Vagina (tissue), 2 donors: ENCODE measurements around the gene APOBEC3G.

Experiments
- CTCF ChIP-seq, 3 experiments: fragments of 450-650 bp in 2 of 3; fragments of 200-600 bp in 1 of 3; sonication (generic) in 1 of 3; IDR thresholded peaks; one replicate each; pipeline ENCODE4 v1.5.1; 2017 to 2019; ENCODE audit warnings: antibody characterized with exemption in 3 of 3, mild to moderate bottlenecking in 2 of 3, moderate library complexity in 2 of 3
- POLR2A ChIP-seq, 2 donors: fragments of 450-650 bp; IDR thresholded peaks; one replicate each; pipeline ENCODE4 v1.6.1; 2017; ENCODE audit warnings: antibody characterized with exemption in 2 of 2, mild to moderate bottlenecking in 2 of 2, moderate library complexity in 2 of 2
- POLR2AphosphoS5 ChIP-seq, 2 donors: sonication (generic); formaldehyde crosslinking; IDR thresholded peaks; one replicate each; pipeline ENCODE4 v1.9.0; 2017; ENCODE audit warnings: antibody characterized with exemption in 2 of 2, mild to moderate bottlenecking in 2 of 2, low read depth in 1 of 2; ENCODE audit not compliant: insufficient read depth in 1 of 2

DNA sequence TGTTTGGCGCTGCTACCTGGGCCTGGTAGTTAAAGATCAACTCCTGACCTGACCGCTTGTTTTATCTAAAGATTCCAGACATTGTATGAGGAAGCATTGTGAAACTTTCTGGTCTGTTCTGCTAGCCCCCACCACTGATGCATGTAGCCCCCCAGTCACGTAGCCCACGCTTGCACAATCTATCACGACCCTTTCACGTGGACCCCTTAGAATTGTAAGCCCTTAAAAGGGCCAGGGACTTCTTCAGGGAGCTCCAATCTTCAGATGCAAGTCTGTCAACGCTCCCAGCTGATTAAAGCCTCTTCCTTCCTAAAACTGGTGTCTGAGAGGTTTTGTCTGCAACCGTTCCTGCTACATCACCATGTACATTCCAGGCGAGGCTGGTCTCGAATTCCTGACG is 21.4 kb upstream of the APOBEC3G start:
- TF ChIP-seq POLR2A (IDR thresholded peaks at IDR 0.05) (no peak), CTCF (IDR thresholded peaks at IDR 0.05) (no peak), POLR2AphosphoS5 (IDR thresholded peaks at IDR 0.05; ENCODE audit: insufficient read depth in 1 of 2, low read depth in 1 of 2) (no peak)
